GM21786 (cell line): ENCODE results near the gene ATP2A3.

Experiments
- ATAC-seq: cut with Tn5 transposase; IDR thresholded peaks from one replicate; pipeline ENCODE4 v1.9.1; 2021; ENCODE audit not compliant: unreplicated experiment

ATP2A3 gene

GRCh38 chr17:3914312-3914670 lies 49.9 kb downstream of the ATP2A3 start:
- peak; percentile 48 for ATAC-seq

GRCh38 chr17:3913531-3914311 lies 50.5 kb downstream of the ATP2A3 start:
- ATAC-seq, result peak; percentile 28

GRCh38 chr17:3912827-3913226 lies 51.4 kb downstream of the ATP2A3 start:
- no peak for ATAC-seq

GRCh38 chr17:3911271-3912053 lies 52.8 kb downstream of the ATP2A3 start:
- ATAC-seq, result peak; percentile 74

- no peak for ATAC-seq
Measured at GRCh38 chr17:3910420-3911270, 53.6 kb downstream of the ATP2A3 start.

- no peak for ATAC-seq
Measured at GRCh38 chr17:3909257-3909656, 55.0 kb downstream of the ATP2A3 start.

GRCh38 chr17:3907483-3908216 lies 56.6 kb downstream of the ATP2A3 start:
- ATAC-seq, result no peak

- ATAC-seq, result no peak
Measured at GRCh38 chr17:3906881-3907280, 57.4 kb downstream of the ATP2A3 start.

- no peak for ATAC-seq
Measured at GRCh38 chr17:3905017-3905520, 59.2 kb downstream of the ATP2A3 start.

GRCh38 chr17:3904501-3904900 lies 59.7 kb downstream of the ATP2A3 start:
- ATAC-seq, result no peak

- no peak for ATAC-seq
Measured at GRCh38 chr17:3903881-3904290, 60.4 kb downstream of the ATP2A3 start.

GRCh38 chr17:3903051-3903825 lies 61.0 kb downstream of the ATP2A3 start:
- ATAC-seq, result no peak

- no peak for ATAC-seq
Measured at GRCh38 chr17:3900646-3901045, 63.6 kb downstream of the ATP2A3 start.

- ATAC-seq, result no peak
Measured at GRCh38 chr17:3897731-3898130, 66.5 kb downstream of the ATP2A3 start.

- ATAC-seq, result no peak
Measured at GRCh38 chr17:3896968-3897235, 67.3 kb downstream of the ATP2A3 start.

GRCh38 chr17:3896108-3896967 lies 67.9 kb downstream of the ATP2A3 start:
- ATAC-seq, result no peak

GRCh38 chr17:3895354-3895753 lies 68.9 kb downstream of the ATP2A3 start:
- ATAC-seq, result no peak

- no peak for ATAC-seq
Measured at GRCh38 chr17:3894911-3895343, 69.3 kb downstream of the ATP2A3 start.

- no peak for ATAC-seq
Measured at GRCh38 chr17:3894188-3894587, 70.0 kb downstream of the ATP2A3 start.
